HEK293 (cell line): ENCODE results near the gene MATN4.

ENCODE experiments used
- CTCF ChIA-PET: fragments of 350-600 bp; formaldehyde crosslinking; extraction: SDS; loops from one replicate; lab custom pipeline; 2021; ENCODE audit warnings: antibody characterized with exemption; lab: Yijun Ruan, JAX
- POLR2A ChIA-PET: fragments of 300-600 bp; formaldehyde crosslinking; extraction: SDS; loops from one replicate; lab custom pipeline; 2020; ENCODE audit warnings: antibody characterized with exemption, inconsistent platforms; lab: Yijun Ruan, JAX
- H3K27ac ChIP-seq: fragments of 200-500 bp; sonication (Bioruptor generic); 2 replicates; pipeline ENCODE4 v1.5.1; 2014; ENCODE audit warnings: low read depth, low read length, control low read depth, inconsistent platforms; ENCODE audit errors: extremely low read depth
- H3K36me3 ChIP-seq, 2 experiments: fragments of 200-500 bp in 1 of 2; sonication (Bioruptor generic) in 1 of 2; 1 replicate in 1 of 2; 2 replicates in 1 of 2; pipeline ENCODE4 v1.5.1; 2014 to 2017; ENCODE audit warnings: inconsistent platforms in 2 of 2, low read length in 2 of 2; ENCODE audit not compliant: control insufficient read depth in 2 of 2, insufficient read depth in 1 of 2
- H3K4me1 ChIP-seq: fragments of 200-500 bp; sonication (Bioruptor generic); 2 replicates; pipeline ENCODE4 v1.5.1; 2014; ENCODE audit warnings: mild to moderate bottlenecking, low read length, inconsistent platforms; ENCODE audit not compliant: control insufficient read depth, insufficient read depth
- H3K4me3 ChIP-seq: 2 replicates; pipeline ENCODE4 v1.5.1; 2011; ENCODE audit warnings: low read depth, mild to moderate bottlenecking, control low read depth, low read length, moderate library complexity
- H3K9me3 ChIP-seq: fragments of 200-500 bp; sonication (Bioruptor generic); 2 replicates; pipeline ENCODE4 v1.5.1; 2014; ENCODE audit warnings: low read depth, low read length, inconsistent platforms; ENCODE audit not compliant: control insufficient read depth, insufficient read depth
- BCL11A ChIP-seq: fragments of 450-650 bp; formaldehyde crosslinking; IDR thresholded peaks from 2 replicates; pipeline ENCODE4 v1.5.1; 2016; ENCODE audit warnings: low read depth, missing biosample characterization, missing genetic modification characterization
- GLIS1 ChIP-seq: fragments of 450-650 bp; formaldehyde crosslinking; IDR thresholded peaks from 2 replicates; pipeline ENCODE4 v1.5.1; 2016; ENCODE audit warnings: missing biosample characterization, missing genetic modification characterization
- MYNN ChIP-seq: fragments of 450-650 bp; formaldehyde crosslinking; IDR thresholded peaks from 2 replicates; pipeline ENCODE4 v1.5.1; 2016; ENCODE audit warnings: missing biosample characterization, missing genetic modification characterization, borderline replicate concordance
- PRDM10 ChIP-seq: fragments of 450-650 bp; formaldehyde crosslinking; IDR thresholded peaks from 2 replicates; pipeline ENCODE4 v1.5.1; 2016; ENCODE audit warnings: missing biosample characterization, missing genetic modification characterization
- WT1 ChIP-seq: fragments of 450-650 bp; formaldehyde crosslinking; IDR thresholded peaks from 2 replicates; pipeline ENCODE4 v1.5.1; 2016; ENCODE audit warnings: missing biosample characterization, missing genetic modification characterization
- YY1 ChIP-seq: fragments of 450-650 bp; formaldehyde crosslinking; IDR thresholded peaks from 2 replicates; pipeline ENCODE4 v1.5.1; 2018; ENCODE audit warnings: missing biosample characterization, missing genetic modification characterization
- ZFP37 ChIP-seq: fragments of 450-650 bp; formaldehyde crosslinking; IDR thresholded peaks from 2 replicates; pipeline ENCODE4 v1.5.1; 2016; ENCODE audit warnings: missing biosample characterization, missing genetic modification characterization
- ZNF211 ChIP-seq: fragments of 450-650 bp; formaldehyde crosslinking; IDR thresholded peaks from 2 replicates; pipeline ENCODE4 v1.5.1; 2016; ENCODE audit warnings: low read depth, missing biosample characterization, missing genetic modification characterization
- ZNF23 ChIP-seq: fragments of 450-650 bp; formaldehyde crosslinking; IDR thresholded peaks from 2 replicates; pipeline ENCODE4 v1.5.1; 2016; ENCODE audit warnings: missing biosample characterization, missing genetic modification characterization, borderline replicate concordance
- ZNF248 ChIP-seq: fragments of 450-650 bp; formaldehyde crosslinking; IDR thresholded peaks from 2 replicates; pipeline ENCODE4 v1.5.1; 2017; ENCODE audit warnings: missing biosample characterization, missing genetic modification characterization
- ZNF341 ChIP-seq: fragments of 450-650 bp; formaldehyde crosslinking; IDR thresholded peaks from 2 replicates; pipeline ENCODE4; 2016; ENCODE audit warnings: low read depth, missing biosample characterization, missing genetic modification characterization
- ZNF398 ChIP-seq: fragments of 450-650 bp; formaldehyde crosslinking; IDR thresholded peaks from 2 replicates; pipeline ENCODE4 v1.5.1; 2017; ENCODE audit warnings: missing biosample characterization, missing genetic modification characterization
- ZNF558 ChIP-seq: fragments of 450-650 bp; formaldehyde crosslinking; IDR thresholded peaks from 2 replicates; pipeline ENCODE4 v1.5.1; 2016; ENCODE audit warnings: missing biosample characterization, missing genetic modification characterization
- ZNF585B ChIP-seq: fragments of 450-650 bp; formaldehyde crosslinking; IDR thresholded peaks from 2 replicates; pipeline ENCODE4 v1.5.1; 2016; ENCODE audit warnings: missing biosample characterization, missing genetic modification characterization
- ZNF623 ChIP-seq: fragments of 450-650 bp; formaldehyde crosslinking; IDR thresholded peaks from 2 replicates; pipeline ENCODE4 v1.5.1; 2016; ENCODE audit warnings: missing biosample characterization, missing genetic modification characterization
- ZNF707 ChIP-seq: fragments of 450-650 bp; formaldehyde crosslinking; IDR thresholded peaks from 2 replicates; pipeline ENCODE4 v1.5.1; 2016; ENCODE audit warnings: missing biosample characterization, missing genetic modification characterization
- TF ChIP-seq, protein P1 (sequence below): fragments of 450-650 bp; formaldehyde crosslinking; IDR thresholded peaks from 2 replicates; pipeline ENCODE4 v1.5.1; 2016; ENCODE audit warnings: missing biosample characterization, missing genetic modification characterization

Gene MATN4

DNA sequence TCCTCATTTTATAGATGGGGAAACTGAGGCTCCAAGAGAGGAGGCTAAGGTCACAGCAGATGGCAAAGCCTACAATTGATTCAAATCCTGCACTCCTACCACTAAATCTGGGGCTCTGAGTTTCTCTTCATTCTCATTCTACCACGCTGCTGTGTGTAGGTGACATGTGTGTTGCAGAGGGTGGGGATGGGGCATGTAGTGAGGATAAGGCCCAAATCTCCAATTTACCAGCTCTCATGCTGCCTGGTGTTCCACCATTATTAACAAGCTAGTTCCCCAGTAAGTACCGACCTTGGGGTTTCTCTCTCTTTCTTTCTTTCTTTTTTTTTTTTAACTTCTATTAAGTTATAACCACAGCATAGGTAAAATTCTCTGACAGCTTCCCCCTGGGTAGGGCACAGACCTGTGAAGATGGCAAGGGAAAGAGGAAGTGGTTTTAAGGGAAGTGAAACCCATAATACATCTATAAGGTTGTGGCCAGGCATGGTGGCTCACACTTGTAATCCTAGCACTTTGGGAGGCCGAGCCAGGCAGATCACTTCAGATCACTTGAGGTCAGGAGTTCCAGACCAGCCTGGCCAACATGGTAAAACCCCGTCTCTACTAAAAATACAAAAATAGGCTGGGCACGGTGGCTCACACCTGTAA lies 13.0 kb upstream of the MATN4 start:
- CTCF ChIA-PET, result interaction anchor here (0.6 to 6.3 kb wide), 16 partner anchors 9 to 736 kb away, joined by 3 to 53 read pairs (median 5); partner anchors contain the start of genes PIGT and SYS1
- no peak overlapping the region for H3K27ac ChIP-seq
- POLR2A ChIA-PET, result interaction anchor here (0.7 to 1.8 kb wide), 3 partner anchors 21 to 449 kb away, joined by 3 to 6 read pairs (median 3); no protein-coding TSS in a partner anchor

GRCh38 chr20:45318948-45319347 lies 10.8 kb upstream of the MATN4 start:
- Histone ChIP-seq H3K27ac (0 out of 2 replicates have a peak overlapping the region, but pooled peaks have one; percentile 2), H3K4me1 (no peaks in the 10 kb centered on the region; the same call in 1 of the 2 replicates), H3K9me3 (no peaks in the 10 kb centered on the region), H3K36me3 (no peaks in the 10 kb centered on the region), H3K4me3 (no peak overlapping the region)
- ChIA-PET POLR2A (interaction anchor here (1.0 to 1.2 kb wide), 2 partner anchors 25 to 44 kb away, joined by 3 to 12 read pairs; partner anchors contain the start of gene SYS1), CTCF (interaction anchor here (0.6 to 6.3 kb wide), 36 partner anchors 12 to 459 kb away, joined by 3 to 53 read pairs (median 5); partner anchors contain the start of gene SYS1)
- TF ChIP-seq, protein P1, sequence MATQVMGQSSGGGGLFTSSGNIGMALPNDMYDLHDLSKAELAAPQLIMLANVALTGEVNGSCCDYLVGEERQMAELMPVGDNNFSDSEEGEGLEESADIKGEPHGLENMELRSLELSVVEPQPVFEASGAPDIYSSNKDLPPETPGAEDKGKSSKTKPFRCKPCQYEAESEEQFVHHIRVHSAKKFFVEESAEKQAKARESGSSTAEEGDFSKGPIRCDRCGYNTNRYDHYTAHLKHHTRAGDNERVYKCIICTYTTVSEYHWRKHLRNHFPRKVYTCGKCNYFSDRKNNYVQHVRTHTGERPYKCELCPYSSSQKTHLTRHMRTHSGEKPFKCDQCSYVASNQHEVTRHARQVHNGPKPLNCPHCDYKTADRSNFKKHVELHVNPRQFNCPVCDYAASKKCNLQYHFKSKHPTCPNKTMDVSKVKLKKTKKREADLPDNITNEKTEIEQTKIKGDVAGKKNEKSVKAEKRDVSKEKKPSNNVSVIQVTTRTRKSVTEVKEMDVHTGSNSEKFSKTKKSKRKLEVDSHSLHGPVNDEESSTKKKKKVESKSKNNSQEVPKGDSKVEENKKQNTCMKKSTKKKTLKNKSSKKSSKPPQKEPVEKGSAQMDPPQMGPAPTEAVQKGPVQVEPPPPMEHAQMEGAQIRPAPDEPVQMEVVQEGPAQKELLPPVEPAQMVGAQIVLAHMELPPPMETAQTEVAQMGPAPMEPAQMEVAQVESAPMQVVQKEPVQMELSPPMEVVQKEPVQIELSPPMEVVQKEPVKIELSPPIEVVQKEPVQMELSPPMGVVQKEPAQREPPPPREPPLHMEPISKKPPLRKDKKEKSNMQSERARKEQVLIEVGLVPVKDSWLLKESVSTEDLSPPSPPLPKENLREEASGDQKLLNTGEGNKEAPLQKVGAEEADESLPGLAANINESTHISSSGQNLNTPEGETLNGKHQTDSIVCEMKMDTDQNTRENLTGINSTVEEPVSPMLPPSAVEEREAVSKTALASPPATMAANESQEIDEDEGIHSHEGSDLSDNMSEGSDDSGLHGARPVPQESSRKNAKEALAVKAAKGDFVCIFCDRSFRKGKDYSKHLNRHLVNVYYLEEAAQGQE, result no peak
- no peak for TF ChIP-seq WT1
- TF ChIP-seq ZNF398 (tag by site-specific recombination), result peak; percentile 74
- TF ChIP-seq ZNF585B (tag by site-specific recombination), result no peak

More for the DNA sequence above, 13.0 kb upstream of the MATN4 start:
- Histone ChIP-seq H3K4me1 (no peaks in the 10 kb centered on the region; the same call in 1 of the 2 replicates), H3K9me3 (no peaks in the 10 kb centered on the region), H3K36me3 (peaks cover 0 to 4% of the 10 kb centered on the region in 2 experiments; a peak in 1 of 3 replicates), H3K4me3 (no peak overlapping the region)
- no peak for TF ChIP-seq YY1 (tag by site-specific recombination)
- no peak for TF ChIP-seq PRDM10 (tag by site-specific recombination)
- TF ChIP-seq, protein P1, result no peak
- TF ChIP-seq MYNN (tag by site-specific recombination), result no peak
- TF ChIP-seq BCL11A (tag by site-specific recombination), result no peak
- TF ChIP-seq GLIS1 (tag by site-specific recombination), result no peak
- TF ChIP-seq ZNF558 (tag by site-specific recombination), result no peak
- no peak for TF ChIP-seq ZFP37 (tag by site-specific recombination)
- no peak for TF ChIP-seq ZNF211 (tag by site-specific recombination)
- TF ChIP-seq ZNF23 (tag by site-specific recombination), result no peak
- no peak for TF ChIP-seq ZNF248 (tag by site-specific recombination)
- no peak for TF ChIP-seq ZNF623 (tag by site-specific recombination)
- TF ChIP-seq ZNF341 (tag by site-specific recombination), result no peak
- TF ChIP-seq ZNF707 (tag by site-specific recombination), result no peak
